OCI-LY7 (cell line): Measurements from ENCODE around the gene TRPC1. TPM values are rescaled to one million over a fixed set of nuclear protein-coding genes. Genes with fewer than 3 reads are reported as not detected.

Source experiments
- BruUV-seq: library from RNA; stranded (reverse); fragments of 400-500 nt; replicated peaks from 2 replicates; lab custom pipeline; 2021; lab: Mats Ljungman, UMichigan
- CTCF ChIA-PET: fragments of 300-600 bp; sonication (Branson Sonifier 250); formaldehyde crosslinking; loops from one replicate; lab custom pipeline; 2022; ENCODE audit warnings: antibody characterized with exemption; ENCODE audit not compliant: unreplicated experiment; lab: Charles Lee
- POLR2A ChIA-PET: fragments of 300-600 bp; sonication (Branson Sonifier 250); formaldehyde crosslinking; loops from one replicate; lab custom pipeline; 2022; ENCODE audit warnings: antibody characterized with exemption; lab: Charles Lee
- DNase-seq: peaks from one replicate; pipeline ENCODE4 v3.0.0-alpha.2; 2015; ENCODE audit warnings: low spot score
- H2AFZ ChIP-seq: fragments of 200-600 bp; sonication (generic), shearing (Covaris generic); 2 replicates; pipeline ENCODE4 v1.6.1; 2014; ENCODE audit warnings: mild to moderate bottlenecking, antibody characterized with exemption, low read length, moderate library complexity
- H3K27ac ChIP-seq: fragments of 200-600 bp; sonication (generic); 2 replicates; pipeline ENCODE4 v1.5.1; 2014; ENCODE audit warnings: mixed run types, low read depth, mild to moderate bottlenecking, moderate library complexity, low read length, inconsistent platforms; ENCODE audit not compliant: poor library complexity, severe bottlenecking
- H3K36me3 ChIP-seq: fragments of 200-600 bp; sonication (generic); 2 replicates; pipeline ENCODE4 v1.6.1; 2014; ENCODE audit warnings: mild to moderate bottlenecking, antibody characterized with exemption, low read length, moderate library complexity, mixed read lengths; ENCODE audit not compliant: insufficient read depth
- H3K4me1 ChIP-seq: fragments of 200-600 bp; sonication (generic); 2 replicates; pipeline ENCODE4 v1.5.1; 2014; ENCODE audit warnings: mild to moderate bottlenecking, low read length; ENCODE audit not compliant: insufficient read depth, poor library complexity, severe bottlenecking
- H3K4me2 ChIP-seq: fragments of 200-600 bp; sonication (generic); 2 replicates; pipeline ENCODE4 v1.6.1; 2014; ENCODE audit warnings: mild to moderate bottlenecking, low read length
- H3K4me3 ChIP-seq: fragments of 200-600 bp; sonication (generic); 2 replicates; pipeline ENCODE4 v1.5.1; 2014; ENCODE audit warnings: mild to moderate bottlenecking, low read depth, low read length; ENCODE audit not compliant: poor library complexity, severe bottlenecking
- H3K79me2 ChIP-seq: fragments of 200-600 bp; sonication (generic); 2 replicates; pipeline ENCODE4 v1.6.1; 2016; ENCODE audit warnings: low read depth, mild to moderate bottlenecking, low read length, moderate library complexity, mixed read lengths; ENCODE audit not compliant: insufficient read depth
- H3K9me2 ChIP-seq: fragments of 200-600 bp; sonication (generic); 2 replicates; pipeline ENCODE4 v1.6.1; 2016; ENCODE audit warnings: mild to moderate bottlenecking, low read length, mixed read lengths; ENCODE audit not compliant: insufficient read depth
- H3K9me3 ChIP-seq: fragments of 200-600 bp; sonication (generic); 2 replicates; pipeline ENCODE4 v1.6.1; 2014; ENCODE audit warnings: mild to moderate bottlenecking, mixed run types, low read length, mixed read lengths
- H4K20me1 ChIP-seq: fragments of 200-600 bp; sonication (generic); 2 replicates; pipeline ENCODE4 v1.6.1; 2014; ENCODE audit warnings: mild to moderate bottlenecking, antibody characterized with exemption, low read length, moderate library complexity, mixed read lengths; ENCODE audit not compliant: insufficient read depth
- EZH2phosphoT487 ChIP-seq: fragments of 200-600 bp; sonication (generic); IDR thresholded peaks from 2 replicates; pipeline ENCODE4 v1.6.1; 2018; ENCODE audit warnings: low read depth, borderline replicate concordance, mild to moderate bottlenecking, mixed run types, antibody characterized with exemption, low read length, moderate library complexity, mixed read lengths
- intact Hi-C: fragments of 100-400 bp; cut with micrococcal nuclease; formaldehyde crosslinking; loops from one replicate; pipeline ENCODE4 v1.10.0; 2022; ENCODE audit not compliant: unreplicated experiment
- total RNA-seq, 2 experiments: library from RNA; depleted of rRNA in 1 of 2; stranded (reverse); fragments of >200 nt in 1 of 2; shearing (Covaris generic) in 1 of 2; gene quantifications; 2 replicates each; pipeline ENCODE4 v1.2.3, GENCODE V29; 2014 to 2022
- TF ChIP-seq, protein P1 (sequence below): fragments of 200-600 bp; sonication (generic); conservative IDR thresholded peaks from 2 replicates; pipeline ENCODE4 v1.5.1; 2014; ENCODE audit warnings: mild to moderate bottlenecking, antibody characterized with exemption, low read length, moderate library complexity, mixed read lengths

Gene TRPC1
- total RNA-seq, 2 experiments from 2014 or later: 0.60 to 0.74 TPM

DNA sequence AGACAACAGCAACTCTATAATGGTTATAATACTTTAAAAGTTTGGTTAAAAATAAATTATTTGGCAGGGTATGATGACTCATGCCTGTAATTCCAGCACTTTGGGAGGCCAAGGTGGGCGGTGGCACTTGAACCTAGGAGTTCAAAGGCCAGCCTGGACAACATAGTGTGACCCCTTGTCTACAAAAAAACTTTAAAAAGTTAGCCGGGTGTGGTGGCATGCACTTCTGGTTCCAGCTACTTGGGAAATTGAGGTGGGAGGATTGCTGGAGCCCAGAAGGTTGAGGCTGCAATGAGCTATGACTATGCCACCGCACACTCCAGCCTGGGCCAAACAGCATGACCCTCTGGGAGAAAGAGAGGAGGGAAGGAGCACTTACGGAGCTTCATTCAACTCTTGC is 7.7 kb upstream of the TRPC1 start:
- no peak for DNase-seq
- Histone ChIP-seq H3K79me2 (no peaks in the 10 kb centered on the region), H2AFZ (no peak overlapping the region), H3K4me2 (no peak overlapping the region), H3K4me1 (no peaks in the 10 kb centered on the region), H3K4me3 (no peak overlapping the region), H3K9me3 (no peaks in the 10 kb centered on the region), H3K9me2 (no peaks in the 10 kb centered on the region), H3K36me3 (no peaks in the 10 kb centered on the region), H4K20me1 (no peaks in the 10 kb centered on the region), H3K27ac (no peak overlapping the region)
- POLR2A ChIA-PET: no interaction called here
- TF ChIP-seq EZH2phosphoT487: no peak
- TF ChIP-seq, protein P1, sequence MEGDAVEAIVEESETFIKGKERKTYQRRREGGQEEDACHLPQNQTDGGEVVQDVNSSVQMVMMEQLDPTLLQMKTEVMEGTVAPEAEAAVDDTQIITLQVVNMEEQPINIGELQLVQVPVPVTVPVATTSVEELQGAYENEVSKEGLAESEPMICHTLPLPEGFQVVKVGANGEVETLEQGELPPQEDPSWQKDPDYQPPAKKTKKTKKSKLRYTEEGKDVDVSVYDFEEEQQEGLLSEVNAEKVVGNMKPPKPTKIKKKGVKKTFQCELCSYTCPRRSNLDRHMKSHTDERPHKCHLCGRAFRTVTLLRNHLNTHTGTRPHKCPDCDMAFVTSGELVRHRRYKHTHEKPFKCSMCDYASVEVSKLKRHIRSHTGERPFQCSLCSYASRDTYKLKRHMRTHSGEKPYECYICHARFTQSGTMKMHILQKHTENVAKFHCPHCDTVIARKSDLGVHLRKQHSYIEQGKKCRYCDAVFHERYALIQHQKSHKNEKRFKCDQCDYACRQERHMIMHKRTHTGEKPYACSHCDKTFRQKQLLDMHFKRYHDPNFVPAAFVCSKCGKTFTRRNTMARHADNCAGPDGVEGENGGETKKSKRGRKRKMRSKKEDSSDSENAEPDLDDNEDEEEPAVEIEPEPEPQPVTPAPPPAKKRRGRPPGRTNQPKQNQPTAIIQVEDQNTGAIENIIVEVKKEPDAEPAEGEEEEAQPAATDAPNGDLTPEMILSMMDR: no peak
- intact Hi-C loops: no loop called here
- BruUV-seq: no TSS peak
- CTCF ChIA-PET: no interaction called here

DNA sequence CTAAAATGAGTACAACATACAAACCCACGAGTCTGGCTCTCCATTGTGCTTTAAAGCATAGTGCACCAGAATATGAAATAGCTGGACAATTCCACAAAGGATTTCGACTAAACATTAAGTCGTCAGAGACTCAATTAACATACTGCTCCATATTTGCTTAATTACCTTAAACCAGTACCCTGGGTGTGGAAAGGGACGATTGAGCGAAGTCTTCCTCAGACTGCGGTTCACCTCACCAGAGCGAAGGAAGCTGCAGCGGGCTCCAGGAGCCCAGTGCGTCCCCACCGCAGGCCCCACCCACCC is 218 bp upstream of the TRPC1 start:
- Histone ChIP-seq H3K9me3 (no peaks in the 10 kb centered on the region), H3K27ac (no peak overlapping the region), H3K4me3 (peak overlapping the region; percentile 74), H4K20me1 (no peaks in the 10 kb centered on the region), H3K4me1 (peaks cover 3% of the 10 kb centered on the region), H2AFZ (peak overlapping the region; percentile 97), H3K36me3 (no peaks in the 10 kb centered on the region), H3K79me2 (no peaks in the 10 kb centered on the region), H3K4me2 (peak overlapping the region; percentile 88), H3K9me2 (no peaks in the 10 kb centered on the region)
- TF ChIP-seq, protein P1: no peak
- no peak for TF ChIP-seq EZH2phosphoT487
- ChIA-PET POLR2A (interaction anchor here (1.4 kb wide), 1 partner anchor 134 kb away, joined by 3 read pairs; no protein-coding TSS in a partner anchor), CTCF (no interaction called here)
- BruUV-seq: no TSS peak
- no peak for DNase-seq
- intact Hi-C loops: loop anchor here (5.0 kb wide), 1 partner anchor 126 kb away; the partner anchor contains the start of gene PLS1

DNA sequence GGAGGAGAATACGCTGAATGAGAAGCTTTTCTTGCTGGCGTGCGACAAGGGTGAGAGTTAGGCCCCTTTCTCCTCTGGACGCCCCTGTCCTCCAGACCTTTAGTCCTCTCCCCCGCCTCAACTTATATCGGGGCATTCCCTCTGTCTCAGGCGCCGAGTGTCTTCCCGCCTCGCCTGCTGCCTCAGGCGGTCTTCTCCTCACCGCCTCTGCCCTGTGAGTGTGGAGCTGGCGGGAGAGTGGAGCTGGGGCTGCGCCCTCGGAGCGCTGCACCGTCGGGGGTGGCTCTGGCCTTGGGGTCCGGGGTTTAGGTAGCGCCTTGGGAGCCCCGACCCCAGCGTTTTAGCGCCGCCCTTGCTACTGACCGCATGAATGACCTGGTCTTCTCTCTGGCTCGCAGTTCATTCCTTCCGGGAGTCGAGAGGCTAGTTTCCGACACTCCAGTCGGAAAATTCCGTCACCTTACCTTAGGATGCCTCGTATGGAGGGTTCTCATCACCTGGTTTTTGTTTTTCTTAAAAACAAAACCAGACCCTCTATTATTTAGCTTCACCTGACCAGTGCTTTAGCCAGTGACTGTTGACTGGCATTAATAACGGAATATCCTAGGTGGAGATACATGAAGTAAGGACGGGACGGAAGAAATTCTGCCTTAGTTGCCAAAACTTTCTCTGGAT is 985 bp downstream of the TRPC1 start:
- Histone ChIP-seq H2AFZ (peak overlapping the region; percentile 97), H3K4me2 (peak overlapping the region; percentile 88), H3K4me1 (peaks cover 3% of the 10 kb centered on the region), H3K9me3 (no peaks in the 10 kb centered on the region), H4K20me1 (no peaks in the 10 kb centered on the region), H3K9me2 (no peaks in the 10 kb centered on the region), H3K36me3 (no peaks in the 10 kb centered on the region), H3K27ac (no peak overlapping the region), H3K79me2 (no peaks in the 10 kb centered on the region), H3K4me3 (peak overlapping the region; percentile 74)
- intact Hi-C loops: loop anchor here (5.0 kb wide), 1 partner anchor 128 kb away; the partner anchor contains the start of gene PLS1
- BruUV-seq: no TSS peak
- DNase-seq: no peak
- POLR2A ChIA-PET: interaction anchor here (0.7 kb wide), 1 partner anchor 79 kb away, joined by 3 read pairs; no protein-coding TSS in a partner anchor
- TF ChIP-seq, protein P1: no peak
- TF ChIP-seq EZH2phosphoT487: no peak
- CTCF ChIA-PET: no interaction called here
